Adrenal gland (tissue), 5 donors: Measurements from ENCODE around the gene ANTXR2.
A peak's percentile ranks its signal among the peaks of the same experiment; 100 is the strongest.

ENCODE experiments used
- CTCF ChIP-seq, 6 experiments: fragments of 450-650 bp in 4 of 6; fragments of 200-600 bp in 2 of 6; sonication (generic) in 1 of 6; IDR thresholded peaks; 1 replicate in 5 of 6; 2 replicates in 1 of 6; pipeline versions ENCODE4 v1.5.1 to v1.8.0; 2016 to 2021; ENCODE audit warnings: antibody characterized with exemption in 6 of 6, mild to moderate bottlenecking in 2 of 6, moderate library complexity in 1 of 6
- POLR2A ChIP-seq, 2 donors: fragments of 450-650 bp; IDR thresholded peaks; one replicate each; pipeline ENCODE4 v1.6.1; 2017; ENCODE audit warnings: antibody characterized with exemption in 2 of 2, mild to moderate bottlenecking in 2 of 2, moderate library complexity in 1 of 2
- donor health status: DM: no; HTN: no; CAD: no.

- TF ChIP-seq CTCF (IDR thresholded peaks at IDR 0.05), result peak in 1 of 6 experiments; percentile 7
- no peak for TF ChIP-seq POLR2A (IDR thresholded peaks at IDR 0.05)
Measured at GRCh38 chr4:80033581-80033980, 39.4 kb downstream of the ANTXR2 start.
